ENCODE results near the gene BRD4.
A peak's percentile ranks its signal among the peaks of the same experiment; 100 is the strongest.

The BRD4 gene

DNA sequence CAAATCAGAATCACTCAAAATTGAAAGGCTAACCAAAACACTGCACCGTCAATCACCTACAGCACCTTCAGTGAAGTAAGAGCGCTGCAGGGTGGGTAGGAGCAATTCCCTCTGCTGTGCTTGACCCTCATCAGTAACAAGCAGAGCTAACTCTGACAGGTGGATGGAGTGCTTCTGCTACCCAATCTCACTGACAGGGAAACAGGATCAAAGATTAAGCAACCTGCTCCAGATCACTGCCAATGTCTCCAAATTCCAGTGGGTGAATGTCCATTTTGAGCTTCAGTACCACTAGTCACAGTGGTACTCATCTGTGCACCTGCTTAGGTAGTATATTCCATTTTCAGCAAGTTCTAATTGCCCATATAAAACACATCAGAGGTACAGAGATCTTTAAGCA lies 25.2 kb downstream of the BRD4 start:
- no peak for DNase-seq

DNA sequence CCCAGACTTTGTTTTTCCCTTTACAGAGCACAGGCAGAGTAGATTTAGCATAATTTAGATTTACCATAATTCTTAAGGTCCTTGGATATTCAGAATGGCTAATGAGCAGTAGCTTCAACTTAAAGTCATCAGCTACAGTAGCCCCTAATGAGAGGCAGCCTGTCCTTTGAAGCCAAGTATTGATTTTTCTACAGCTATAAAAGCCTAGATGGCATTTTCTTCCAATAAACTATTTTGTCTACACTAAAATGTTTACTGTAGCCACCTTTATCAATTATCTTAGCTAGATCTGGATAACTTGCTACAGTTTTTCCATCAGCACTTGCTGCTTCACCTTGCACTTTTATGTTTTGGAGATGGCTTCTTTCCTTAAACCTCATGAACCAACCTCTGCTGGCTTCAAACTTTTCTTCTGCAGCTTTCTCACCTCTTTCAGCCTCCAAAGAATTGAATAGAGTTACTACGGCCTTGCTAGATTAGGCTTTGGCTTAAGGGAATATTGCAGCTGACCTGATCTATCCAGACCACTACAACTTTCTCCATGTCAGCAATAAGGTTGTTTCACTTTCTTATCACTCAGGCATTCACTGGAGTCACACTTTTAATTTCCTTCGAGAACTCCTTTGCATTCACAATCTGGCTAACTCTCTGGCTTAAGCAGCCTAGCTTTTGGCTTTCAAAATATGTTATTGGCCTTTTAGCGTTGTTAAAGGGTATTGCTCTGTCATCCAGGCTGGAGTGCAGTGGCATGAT lies 26.6 kb downstream of the BRD4 start:
- no peak for DNase-seq

DNA sequence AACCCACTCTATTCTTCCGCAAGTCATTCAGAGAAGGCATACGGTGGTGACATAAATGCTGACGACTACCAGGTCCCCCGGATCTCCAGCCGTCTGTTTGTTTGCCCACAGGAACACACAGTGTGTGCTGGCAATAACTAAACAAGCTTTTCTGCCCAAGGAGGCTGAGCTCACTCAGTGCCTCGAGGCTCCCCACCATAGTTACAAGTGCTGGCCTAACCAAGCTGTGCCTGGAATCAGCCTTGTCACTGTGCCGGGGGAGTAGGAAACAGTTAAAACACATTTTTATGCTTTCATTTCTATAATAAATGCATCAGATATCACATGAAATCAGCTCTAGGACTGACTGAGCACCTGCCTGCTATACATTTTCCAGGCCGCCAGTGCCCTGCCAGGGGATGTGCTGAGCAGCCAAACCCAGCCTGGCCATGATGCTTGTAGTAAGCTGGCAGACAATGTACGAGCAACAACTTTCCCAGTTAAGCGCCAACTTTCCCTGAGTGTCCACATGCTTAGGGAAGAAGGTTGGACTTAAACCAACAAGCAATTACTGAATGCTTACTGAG lies 28.1 kb downstream of the BRD4 start:
- DNase-seq: no peak

DNA sequence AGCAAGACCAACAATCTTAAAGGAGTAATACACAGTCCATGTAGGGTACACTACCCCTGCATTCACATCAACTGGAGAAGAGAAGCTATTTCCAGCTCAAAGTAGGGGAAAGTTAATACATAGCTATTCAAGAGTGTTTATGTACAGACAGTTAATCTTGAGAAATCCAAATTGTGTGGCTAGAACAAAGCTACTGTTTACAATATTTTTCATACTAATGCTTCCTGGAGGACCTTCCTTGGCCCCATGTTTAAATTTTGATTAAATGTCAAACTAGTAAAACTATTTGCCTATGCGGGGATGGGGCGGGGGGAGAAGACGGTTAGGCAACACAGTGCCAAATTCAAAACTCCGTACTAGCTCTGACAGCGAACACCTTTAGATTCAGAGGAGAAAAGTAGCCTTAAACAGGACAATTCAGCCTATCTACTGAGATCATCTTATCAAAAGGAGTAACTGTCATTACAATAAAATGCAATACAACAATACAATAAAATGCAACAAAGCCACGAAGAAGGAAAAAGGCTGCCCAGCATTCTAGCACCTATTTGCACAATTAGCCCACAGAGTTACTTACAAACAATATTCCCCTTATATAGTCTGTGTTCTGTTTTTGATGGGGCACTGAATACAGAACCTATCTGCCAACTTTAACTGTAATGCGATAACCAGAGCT lies 29.1 kb downstream of the BRD4 start:
- no peak for DNase-seq

DNA sequence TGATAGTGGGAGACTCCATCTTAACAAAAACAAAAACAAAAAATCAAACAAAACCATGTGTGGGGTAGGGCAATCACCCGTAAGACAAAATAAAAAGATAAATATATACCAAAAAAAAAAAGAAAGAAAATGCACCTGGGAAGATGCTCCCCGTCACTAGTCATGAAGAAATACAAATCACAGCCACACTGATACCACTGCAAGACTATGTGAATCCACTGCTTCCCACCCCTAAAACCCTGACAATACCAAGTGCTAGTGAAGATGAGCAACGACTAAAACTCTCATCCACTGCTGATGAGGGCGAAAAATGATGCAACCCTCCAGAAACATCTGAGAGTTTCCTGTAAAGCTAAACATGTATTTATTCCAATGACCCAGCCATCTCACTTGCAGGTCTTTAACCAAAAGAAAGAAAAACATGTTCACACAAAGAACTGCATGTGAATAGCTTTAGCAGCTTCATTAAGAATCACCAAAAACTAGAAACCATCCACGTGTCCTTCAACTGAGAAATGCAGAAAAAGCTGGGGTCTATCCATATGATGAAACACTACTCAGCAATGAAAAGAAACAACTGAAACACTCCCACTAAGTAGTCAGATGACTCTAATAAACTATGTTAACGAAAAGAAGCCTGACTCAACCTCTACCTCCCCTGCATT lies 31.7 kb downstream of the BRD4 start:
- peak in 1 of 2 donors; percentile 55 for DNase-seq

DNA sequence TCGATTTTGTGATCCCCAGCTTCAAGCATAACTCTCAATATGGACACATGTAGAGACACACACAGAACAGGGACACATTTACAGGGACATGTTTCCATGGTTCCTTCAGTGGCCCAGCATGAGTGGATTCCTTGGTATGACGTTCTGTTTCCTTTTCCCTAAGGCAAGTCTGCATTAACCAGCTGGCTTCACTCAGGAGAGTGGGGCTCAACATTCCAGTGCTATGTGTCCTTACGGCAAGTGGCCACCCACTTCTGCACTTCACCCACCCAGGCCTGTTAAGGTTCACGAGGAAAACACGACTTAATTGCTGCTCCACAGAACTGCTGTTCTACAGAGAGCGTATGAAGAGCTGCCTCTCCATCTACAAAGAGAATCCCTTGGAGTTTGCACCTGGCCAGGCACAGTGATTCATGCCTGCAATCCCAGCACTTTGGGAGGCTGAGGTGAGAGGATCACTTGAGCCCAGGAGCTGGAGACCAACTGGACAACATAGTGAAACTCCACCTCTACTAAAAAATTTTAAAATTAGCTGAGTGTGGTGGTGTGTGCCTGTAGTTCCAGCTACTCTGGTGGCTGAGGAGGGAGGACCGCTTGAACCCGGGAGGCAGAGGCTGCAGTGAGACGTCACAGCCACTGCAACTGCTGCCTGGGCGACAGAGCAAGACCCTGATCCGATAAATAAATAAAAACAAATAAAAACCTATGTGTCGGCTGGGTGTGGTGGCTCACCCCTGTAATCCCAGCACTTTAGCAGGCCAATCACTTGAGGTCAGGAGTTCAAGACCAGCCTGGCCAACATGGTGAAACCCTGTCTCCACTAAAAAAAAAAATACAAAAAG lies 32.5 kb downstream of the BRD4 start:
- no peak for DNase-seq

DNA sequence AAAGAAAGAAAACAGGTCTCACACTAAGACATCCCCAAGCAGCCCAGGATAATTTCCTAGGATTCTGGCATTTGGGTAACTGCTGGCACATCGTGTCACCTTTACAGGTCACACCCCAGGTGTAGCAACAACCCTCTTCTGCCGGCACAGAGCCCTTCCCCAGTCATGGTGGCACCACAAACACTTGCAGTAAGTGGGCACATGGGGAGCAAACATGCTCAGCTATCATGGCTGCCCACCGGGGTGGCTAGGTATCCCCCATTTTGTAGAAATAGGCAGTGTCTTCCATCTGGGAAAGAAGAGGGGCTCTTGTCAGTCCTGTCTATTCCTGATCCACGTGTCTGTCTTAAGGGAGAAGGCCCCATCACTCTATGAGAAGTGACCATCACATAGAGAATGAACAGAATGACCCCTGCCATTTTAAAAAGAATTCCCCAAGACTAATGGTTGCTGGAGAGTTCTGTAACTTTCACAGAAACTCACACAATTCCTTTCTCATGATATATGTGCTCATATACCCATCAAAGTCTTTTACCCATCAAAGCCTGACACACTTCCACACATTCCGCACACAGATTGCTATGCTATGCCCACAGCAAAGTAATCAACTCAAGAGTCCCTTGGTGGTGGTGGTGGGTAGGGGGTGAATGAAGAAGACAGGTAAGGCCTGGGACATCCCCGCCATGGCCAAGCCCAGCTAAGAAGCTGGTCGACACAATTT lies 33.3 kb downstream of the BRD4 start:
- DNase-seq: no peak

DNA sequence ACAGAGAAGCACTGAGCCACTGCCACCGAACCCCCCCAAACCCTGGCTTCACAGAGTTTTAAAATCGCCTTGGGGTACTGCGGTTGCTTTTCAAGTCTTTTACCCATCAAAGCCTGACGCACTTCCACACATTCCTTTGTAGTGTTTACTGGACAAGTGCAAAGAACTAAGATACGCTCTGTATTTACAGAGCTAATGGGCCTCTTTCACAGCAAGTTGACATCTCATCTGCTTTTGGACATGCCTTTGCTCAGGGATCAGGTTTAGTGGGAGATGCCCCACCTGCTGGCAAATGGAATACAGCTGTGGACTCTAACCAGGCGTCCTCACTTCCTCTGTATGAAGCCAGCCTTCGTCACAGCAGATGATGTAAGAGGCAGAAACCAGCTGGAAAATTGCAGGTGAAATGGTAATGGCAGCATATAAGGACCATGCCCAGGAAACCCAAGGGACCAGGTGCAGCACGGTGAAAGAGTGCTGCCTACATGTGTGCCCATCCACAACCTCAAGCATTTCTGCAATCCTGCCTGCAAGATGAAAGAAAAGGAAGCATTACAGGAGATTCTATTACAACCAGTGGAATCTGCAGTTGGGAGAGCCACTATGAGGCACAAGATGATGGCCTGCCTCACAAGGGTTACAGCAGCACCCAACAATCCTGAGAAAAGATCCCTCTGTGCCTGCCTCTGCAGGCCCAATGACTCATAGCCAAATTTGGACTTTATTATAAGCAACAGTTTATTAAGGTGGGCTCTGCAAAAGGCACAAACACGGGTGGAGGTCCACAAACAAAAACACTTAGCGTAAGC lies 34.7 kb downstream of the BRD4 start:
- DNase-seq: no peak

DNA sequence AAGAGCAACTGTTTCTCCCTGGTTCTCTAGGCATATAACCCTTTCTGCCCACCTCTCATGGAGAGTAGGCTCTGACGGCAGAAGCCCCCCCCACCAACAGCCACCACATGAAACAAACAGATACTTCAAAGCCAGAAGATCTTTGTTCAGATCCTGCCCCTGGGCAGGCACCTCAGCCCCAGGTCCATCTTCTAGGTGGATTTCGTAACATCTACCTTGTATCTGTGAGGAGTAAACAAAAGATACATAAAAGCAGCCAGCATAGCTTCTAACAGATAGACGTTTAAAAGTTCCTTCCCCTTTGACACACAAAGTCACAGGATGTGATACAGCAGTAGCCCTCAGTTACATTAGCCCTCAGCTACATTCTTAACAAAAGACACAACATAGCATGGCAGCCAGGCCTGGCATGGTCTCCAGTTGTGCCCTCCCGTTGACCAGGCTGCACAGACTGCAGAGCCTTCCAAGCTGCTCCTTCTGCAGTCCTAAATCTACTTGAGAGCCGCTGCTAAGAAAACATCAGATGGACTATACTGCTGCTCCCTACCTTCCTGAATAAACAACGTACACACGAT lies 35.4 kb downstream of the BRD4 start:
- DNase-seq: no peak

DNA sequence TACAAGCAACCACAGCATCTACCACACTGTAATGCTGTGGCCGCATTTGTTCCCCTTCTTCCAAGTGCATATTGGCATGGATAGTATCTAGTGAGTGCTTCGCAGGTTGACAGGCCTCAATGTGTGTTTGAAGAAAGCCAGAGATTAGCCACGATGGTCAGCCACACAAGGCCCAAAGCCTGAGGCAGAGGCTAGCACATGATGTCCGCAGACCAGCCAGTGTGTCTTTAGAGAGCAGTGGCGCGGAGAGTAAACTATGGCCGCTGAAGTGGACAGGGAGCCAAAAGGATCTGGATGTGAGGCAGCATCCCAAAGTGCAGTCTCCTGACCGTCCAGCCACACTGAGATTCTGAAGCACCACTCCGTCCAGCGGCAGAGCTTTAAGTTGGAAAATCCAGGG lies 36.0 kb downstream of the BRD4 start:
- no peak for DNase-seq

DNA sequence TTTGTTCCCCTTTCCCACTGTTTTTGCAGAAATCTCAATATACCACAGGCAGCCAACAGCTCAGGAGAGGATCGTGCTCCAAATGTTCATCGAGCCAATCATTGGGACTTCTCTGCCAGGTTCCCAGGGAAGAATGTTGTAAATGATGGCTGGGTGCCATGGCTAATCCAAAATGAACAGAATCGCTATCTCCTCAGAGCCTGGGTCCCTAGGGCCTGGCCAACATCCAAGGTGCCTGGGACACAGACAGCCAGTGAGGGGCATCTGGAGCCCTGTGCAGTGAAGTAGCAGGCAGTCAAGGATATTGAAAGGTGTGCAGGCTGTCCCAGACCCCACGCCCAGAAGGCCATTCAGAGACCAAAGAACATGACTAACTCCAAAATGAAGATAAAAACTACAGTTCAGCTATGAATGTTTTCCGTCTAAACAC lies 37.8 kb downstream of the BRD4 start:
- DNase-seq: no peak

DNA sequence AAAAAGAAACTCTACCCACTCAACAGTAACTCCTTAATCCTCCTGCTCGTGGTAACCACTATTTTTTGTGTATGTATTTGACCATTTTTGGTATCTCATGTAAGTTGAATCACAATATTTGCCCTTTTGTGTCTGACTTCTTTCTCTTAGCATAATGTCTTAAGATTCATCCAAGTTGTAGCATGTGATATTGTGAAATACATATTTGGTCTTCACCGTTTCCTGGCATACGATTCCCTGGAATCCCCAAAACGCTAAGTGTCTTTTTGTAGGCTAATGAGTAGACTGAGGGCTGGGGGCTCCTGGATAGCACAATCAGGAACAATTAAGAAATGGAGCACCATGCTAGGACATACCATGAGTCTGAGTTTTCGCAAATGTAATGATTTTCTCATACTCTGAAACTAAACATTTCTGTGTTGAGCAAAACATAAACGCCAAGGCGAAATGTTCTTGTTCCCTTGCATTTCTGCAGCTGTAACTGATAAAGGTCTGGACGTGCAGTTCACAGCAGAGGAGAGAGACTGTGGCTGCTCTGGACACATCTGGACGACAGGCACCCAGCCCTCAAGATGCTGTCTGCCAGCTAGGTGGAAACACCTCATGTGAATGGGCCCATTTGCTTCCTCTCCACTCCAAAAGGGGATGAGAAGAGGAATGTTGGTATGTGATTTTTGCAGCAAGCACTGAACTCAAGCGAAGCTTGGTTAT lies 38.4 kb downstream of the BRD4 start:
- no peak for DNase-seq

DNA sequence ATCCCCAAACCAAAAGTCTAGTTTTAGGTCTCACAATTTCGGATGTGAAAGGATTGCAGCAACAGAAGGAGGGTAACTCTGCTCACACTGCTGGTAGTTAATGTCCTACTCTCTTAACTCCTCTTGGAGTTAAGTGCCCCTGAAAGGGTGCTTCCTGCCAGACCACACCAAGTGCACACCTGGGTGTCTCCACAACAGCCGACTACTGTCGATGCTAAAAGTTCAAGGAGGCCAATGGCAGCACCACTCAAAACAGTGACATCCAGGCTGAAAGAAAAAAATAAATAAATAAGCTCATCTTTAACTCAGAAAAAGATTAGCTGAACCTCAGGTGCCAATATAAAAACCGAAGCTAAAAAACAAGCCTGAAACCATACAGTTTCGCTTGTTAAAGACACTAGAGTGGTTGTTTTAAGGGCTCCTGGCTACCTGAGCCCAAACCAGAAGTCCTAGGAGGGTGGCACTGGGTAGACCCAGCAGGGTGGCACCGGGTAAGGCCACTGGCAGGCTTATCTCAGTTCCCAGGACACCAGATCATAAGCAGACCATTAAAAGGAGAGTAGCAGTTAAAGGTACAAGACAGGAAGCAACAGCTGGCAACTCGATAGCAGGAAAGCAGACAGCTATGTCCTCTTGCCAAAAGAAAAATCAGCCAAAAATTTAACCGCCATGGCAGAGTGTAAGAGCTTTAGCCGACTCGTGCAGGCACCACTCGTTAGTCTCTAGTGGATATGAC lies 39.3 kb downstream of the BRD4 start:
- DNase-seq: no peak

DNA sequence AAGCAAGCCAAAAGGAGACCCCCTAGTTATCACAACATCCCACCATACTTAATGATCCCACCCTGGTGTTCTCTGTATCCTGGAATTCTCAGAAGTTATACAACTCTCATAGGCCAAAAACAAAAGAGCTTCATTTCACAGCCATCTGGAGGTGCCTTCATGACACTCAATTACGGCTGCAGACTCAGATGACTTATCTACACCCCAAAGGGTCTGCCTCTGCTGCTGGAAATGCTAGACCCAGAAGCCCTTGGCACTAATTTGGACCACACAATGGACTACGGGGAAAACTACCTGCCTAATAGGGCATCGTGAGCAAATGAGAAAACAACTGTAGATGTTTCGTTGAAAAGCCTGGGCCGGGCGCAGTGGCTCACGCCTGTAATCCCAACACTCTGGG lies 40.2 kb downstream of the BRD4 start:
- DNase-seq: no peak

DNA sequence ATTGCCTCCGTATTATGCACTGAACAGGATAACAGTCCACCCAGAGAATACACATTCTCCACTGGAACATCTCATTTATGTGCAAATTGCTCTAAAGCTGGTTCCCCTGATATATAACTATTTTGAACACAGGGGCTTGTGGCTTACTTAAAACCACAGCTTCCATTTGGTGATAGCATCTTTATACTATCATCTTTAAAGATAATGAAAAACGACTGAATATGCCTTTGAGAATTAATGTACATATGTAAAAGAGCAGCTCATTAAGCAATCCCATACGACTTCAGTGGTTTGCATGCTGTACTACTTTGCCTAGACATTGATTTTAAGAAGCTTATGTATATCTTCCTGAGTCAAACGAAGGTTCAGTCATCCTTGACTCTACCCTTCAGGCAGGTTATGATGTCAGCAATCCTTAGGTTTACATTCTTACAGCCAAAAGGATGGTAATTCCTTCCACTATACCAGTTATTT lies 40.8 kb downstream of the BRD4 start:
- DNase-seq: no peak

DNA sequence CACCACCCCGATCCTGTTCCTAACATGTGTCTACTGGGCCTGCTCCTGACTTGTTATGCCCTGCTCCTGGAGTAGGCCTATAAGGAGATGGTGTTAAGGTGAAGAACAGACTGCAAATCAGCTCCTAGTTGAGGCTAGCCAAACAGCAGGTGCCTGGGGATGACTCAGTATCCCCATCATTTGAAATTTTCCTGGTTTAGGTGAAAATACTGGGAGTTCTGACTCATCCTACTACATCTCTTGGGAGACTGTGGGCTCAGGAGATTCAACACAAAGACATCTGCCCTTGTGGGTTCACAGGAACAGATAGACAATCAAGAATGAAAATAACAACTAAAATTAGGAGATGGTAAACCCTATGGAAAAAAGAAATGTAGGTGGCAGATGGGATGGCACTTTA lies 41.2 kb downstream of the BRD4 start:
- DNase-seq: no peak

DNA sequence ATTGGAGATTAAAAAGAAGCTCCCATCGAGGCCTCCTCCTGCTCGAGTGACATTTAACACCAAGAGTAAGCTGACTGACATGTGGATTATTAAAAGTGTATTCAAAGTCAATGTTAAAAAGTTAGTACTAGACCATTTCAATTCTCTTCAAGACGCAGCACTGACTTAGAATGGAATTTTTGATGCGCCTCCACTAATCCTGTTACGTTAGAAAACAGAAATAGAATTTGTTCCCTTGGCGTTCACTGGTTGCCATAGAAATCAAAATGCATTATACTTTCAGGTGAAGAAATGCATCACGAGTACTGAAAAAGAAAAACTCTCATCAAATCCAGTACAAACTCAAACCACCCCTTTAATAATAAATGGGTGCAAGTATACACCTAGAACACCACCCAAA lies 42.2 kb downstream of the BRD4 start:
- no peak for DNase-seq

DNA sequence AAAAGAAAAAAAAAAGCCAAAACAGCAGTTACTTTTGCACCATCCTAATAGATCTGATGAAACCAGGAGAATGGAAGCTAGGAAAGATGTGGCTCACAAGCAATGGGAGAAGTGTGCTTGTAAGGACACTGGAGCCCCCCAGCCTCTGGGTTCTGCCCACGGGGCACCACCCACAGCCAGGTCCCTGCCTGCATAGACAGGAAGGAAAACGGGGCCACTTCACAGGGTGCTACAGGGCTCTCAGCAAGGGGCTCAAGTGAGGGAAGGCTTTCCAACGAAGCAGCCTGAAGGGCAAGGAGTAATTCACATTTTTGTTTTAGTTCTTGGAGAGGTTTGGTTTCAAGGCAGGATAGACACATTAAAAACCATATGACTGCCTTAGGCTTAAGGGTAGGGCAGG lies 42.7 kb downstream of the BRD4 start:
- no peak for DNase-seq

Data from inflammatory macrophage treated with lipopolysaccharide for 1 hour (primary cell).